ENCODE data around the gene NBPF9.
"Not testable (repeated sequence)": the region's sequence is repeated elsewhere in the genome, so short reads cannot be mapped to it uniquely, and the experiment has no call there.

Gene NBPF9

GRCh38 chr1:149103109-149104081 is at the start of gene NBPF9:
Gene NBPF9 (minus strand): TSS chr1:149103551. CDS start chr1:149082139, 21,412 bp downstream.
- not testable (repeated sequence) for DNase-seq (ENCODE audit: low read depth)

GRCh38 chr1:149149909-149150308 is 46.6 kb upstream of the NBPF9 start:
- not testable (repeated sequence) for DNase-seq (ENCODE audit: low read depth); H3K4me3 ChIP-seq (ENCODE audit: low read depth, low read length)

More at GRCh38 chr1:149103109-149104081, at the start of gene NBPF9:
- H3K4me3 ChIP-seq (ENCODE audit: low read depth, low read length), result peak within 1 kb of the TSS; percentile 57

- not testable (repeated sequence) for DNase-seq (ENCODE audit: low read depth); H3K4me3 ChIP-seq (ENCODE audit: low read depth, low read length)
Observed at GRCh38 chr1:149137585-149137984, 34.2 kb upstream of the NBPF9 start.

GRCh38 chr1:149130938-149131337 is 27.6 kb upstream of the NBPF9 start:
- H3K4me3 ChIP-seq (ENCODE audit: low read depth, low read length); DNase-seq (ENCODE audit: low read depth): not testable (repeated sequence)

- not testable (repeated sequence) for DNase-seq (ENCODE audit: low read depth); H3K4me3 ChIP-seq (ENCODE audit: low read depth, low read length)
Observed at GRCh38 chr1:149129245-149129644, 25.9 kb upstream of the NBPF9 start.

- not testable (repeated sequence) for H3K4me3 ChIP-seq (ENCODE audit: low read depth, low read length); DNase-seq (ENCODE audit: low read depth)
Observed at GRCh38 chr1:149126555-149127145, 23.3 kb upstream of the NBPF9 start.

- H3K4me3 ChIP-seq (ENCODE audit: low read depth, low read length), result not testable (repeated sequence)
Observed at GRCh38 chr1:149123948-149124926, 20.9 kb upstream of the NBPF9 start.

GRCh38 chr1:149112828-149113227 is 9.5 kb upstream of the NBPF9 start:
- not testable (repeated sequence) for DNase-seq (ENCODE audit: low read depth)

More at GRCh38 chr1:149123948-149124926, 20.9 kb upstream of the NBPF9 start:
- DNase-seq (ENCODE audit: low read depth), result not testable (repeated sequence)

GRCh38 chr1:149110343-149110742 is 7.0 kb upstream of the NBPF9 start:
- DNase-seq (ENCODE audit: low read depth); H3K4me3 ChIP-seq (ENCODE audit: low read depth, low read length): not testable (repeated sequence)

More at GRCh38 chr1:149112828-149113227, 9.5 kb upstream of the NBPF9 start:
- not testable (repeated sequence) for H3K4me3 ChIP-seq (ENCODE audit: low read depth, low read length)

- H3K4me3 ChIP-seq (ENCODE audit: low read depth, low read length), result peak overlapping the region; percentile 44
Observed at GRCh38 chr1:149102574-149102973, 777 bp downstream of the NBPF9 start.

GRCh38 chr1:149098276-149098675 is 5.1 kb downstream of the NBPF9 start:
- not testable (repeated sequence) for DNase-seq (ENCODE audit: low read depth)

More at GRCh38 chr1:149102574-149102973, 777 bp downstream of the NBPF9 start:
- not testable (repeated sequence) for DNase-seq (ENCODE audit: low read depth)

GRCh38 chr1:149093155-149093554 is 10.2 kb downstream of the NBPF9 start:
- not testable (repeated sequence) for DNase-seq (ENCODE audit: low read depth); H3K4me3 ChIP-seq (ENCODE audit: low read depth, low read length)

More at GRCh38 chr1:149098276-149098675, 5.1 kb downstream of the NBPF9 start:
- H3K4me3 ChIP-seq (ENCODE audit: low read depth, low read length), result not testable (repeated sequence)

- not testable (repeated sequence) for H3K4me3 ChIP-seq (ENCODE audit: low read depth, low read length)
Observed at GRCh38 chr1:149075505-149076127, 27.7 kb downstream of the NBPF9 start.

GRCh38 chr1:149064611-149065010 is 38.7 kb downstream of the NBPF9 start:
- H3K4me3 ChIP-seq (ENCODE audit: low read depth, low read length); DNase-seq (ENCODE audit: low read depth): not testable (repeated sequence)

More at GRCh38 chr1:149075505-149076127, 27.7 kb downstream of the NBPF9 start:
- not testable (repeated sequence) for DNase-seq (ENCODE audit: low read depth)

- H3K4me3 ChIP-seq (ENCODE audit: low read depth, low read length); DNase-seq (ENCODE audit: low read depth): not testable (repeated sequence)
Observed at GRCh38 chr1:149043056-149043455, 60.3 kb downstream of the NBPF9 start.

GRCh38 chr1:149033916-149034315 is 69.4 kb downstream of the NBPF9 start:
- not testable (repeated sequence) for H3K4me3 ChIP-seq (ENCODE audit: low read depth, low read length); DNase-seq (ENCODE audit: low read depth)

- H3K4me3 ChIP-seq (ENCODE audit: low read depth, low read length); DNase-seq (ENCODE audit: low read depth): not testable (repeated sequence)
Observed at GRCh38 chr1:149024327-149024726, 79.0 kb downstream of the NBPF9 start.

GRCh38 chr1:149018577-149018976 is 84.8 kb downstream of the NBPF9 start:
- not testable (repeated sequence) for DNase-seq (ENCODE audit: low read depth); H3K4me3 ChIP-seq (ENCODE audit: low read depth, low read length)
